Thoracic aorta (tissue), 2 donors: Measurements from ENCODE around the gene GJA5. TPM values are rescaled to one million over a fixed set of nuclear protein-coding genes. Genes with fewer than 3 reads are reported as not detected.
"Not testable (repeated sequence)": the region's sequence is repeated elsewhere in the genome, so short reads cannot be mapped to it uniquely, and the experiment has no call there.

Experiments
- ATAC-seq: fragments of 150-250 bp; one replicate; pipeline ENCODE4 v1.8.0; 2017; ENCODE audit warnings: low read depth; ENCODE audit not compliant: insufficient number of reproducible peaks, low FRiP score
- DNase-seq: peaks from one replicate; pipeline ENCODE4 v3.0.0-alpha.2; 2020; ENCODE audit warnings: low spot score
- H3K27ac ChIP-seq, 2 donors: fragments of 200-600 bp; sonication (generic); 1 replicate in 1 of 2; 2 replicates in 1 of 2; pipeline ENCODE4 v1.5.1; 2016; ENCODE audit warnings: mild to moderate bottlenecking in 2 of 2, moderate library complexity in 2 of 2
- H3K27me3 ChIP-seq: fragments of 200-600 bp; sonication (generic); replicated peaks from 2 replicates; pipeline ENCODE4 v1.6.0; 2016; ENCODE audit warnings: mild to moderate bottlenecking; ENCODE audit not compliant: insufficient read depth
- H3K36me3 ChIP-seq: fragments of 200-600 bp; sonication (generic); one replicate; pipeline ENCODE4 v1.5.1; 2016
- H3K4me1 ChIP-seq, 2 donors: fragments of 200-600 bp; sonication (generic); 1 replicate in 1 of 2; 2 replicates in 1 of 2; pipeline versions ENCODE4 v1.5.1 to v1.6.0; 2016; ENCODE audit warnings: low read depth in 2 of 2, mild to moderate bottlenecking in 1 of 2; ENCODE audit not compliant: control insufficient read depth in 1 of 2
- H3K4me3 ChIP-seq: fragments of 200-600 bp; sonication (generic); 2 replicates; pipeline ENCODE4 v1.5.1; 2016; ENCODE audit warnings: mild to moderate bottlenecking
- H3K9me3 ChIP-seq: fragments of 200-600 bp; sonication (generic); 2 replicates; pipeline ENCODE4 v1.5.1; 2016
- CTCF ChIP-seq: fragments of 200-600 bp; sonication (generic); IDR thresholded peaks from one replicate; pipeline ENCODE4 v1.5.1; 2019; ENCODE audit warnings: antibody characterized with exemption
- total RNA-seq, 2 donors: library from RNA; depleted of rRNA; stranded (reverse); fragments of >200 nt; gene quantifications; one replicate each; pipeline versions ENCODE4 v1.1.0 to v1.2.3, GENCODE V29; 2016

GJA5 gene
- total RNA-seq, 2 donors from 2014 or later = 49.7 to 51.7 TPM

GRCh38 chr1:147735423-147735822, 25.0 kb downstream of the GJA5 start:
- no peak for ATAC-seq

GRCh38 chr1:147734291-147734841, 26.0 kb downstream of the GJA5 start:
- ATAC-seq = not testable (repeated sequence)

More at GRCh38 chr1:147735423-147735822, 25.0 kb downstream of the GJA5 start:
- Histone ChIP-seq H3K36me3 (no peaks in the 10 kb centered on the region), H3K9me3 (no peaks in the 10 kb centered on the region), H3K27ac (no peak overlapping the region), H3K27me3 (no peaks in the 10 kb centered on the region), H3K4me3 (no peak overlapping the region), H3K4me1 (peaks cover 0 to 3% of the 10 kb centered on the region in 2 donors)
- no peak for TF ChIP-seq CTCF
- no peak for DNase-seq

GRCh38 chr1:147729315-147729714, 31.1 kb downstream of the GJA5 start:
- TF ChIP-seq CTCF = no peak
- H3K4me3 ChIP-seq = no peak overlapping the region

More at GRCh38 chr1:147734291-147734841, 26.0 kb downstream of the GJA5 start:
- DNase-seq, H3K4me3 ChIP-seq, H3K4me1 ChIP-seq, H3K27ac ChIP-seq, H3K9me3 ChIP-seq, H3K27me3 ChIP-seq, H3K36me3 ChIP-seq: not testable (repeated sequence)

GRCh38 chr1:147726168-147726567, 34.2 kb downstream of the GJA5 start:
- ATAC-seq (no peak), DNase-seq (no peak)
- no peaks in the 10 kb centered on the region for H3K9me3 ChIP-seq
- no peak overlapping the region for H3K4me3 ChIP-seq
- no peaks in the 10 kb centered on the region for H3K4me1 ChIP-seq
- H3K27me3 ChIP-seq = no peaks in the 10 kb centered on the region
- TF ChIP-seq CTCF = no peak
- H3K36me3 ChIP-seq = no peaks in the 10 kb centered on the region
- H3K27ac ChIP-seq = no peak overlapping the region

More at GRCh38 chr1:147729315-147729714, 31.1 kb downstream of the GJA5 start:
- Histone ChIP-seq H3K27ac (no peak overlapping the region), H3K4me1 (no peaks in the 10 kb centered on the region), H3K36me3 (no peaks in the 10 kb centered on the region), H3K27me3 (no peaks in the 10 kb centered on the region), H3K9me3 (no peaks in the 10 kb centered on the region)
- ATAC-seq = no peak
- no peak for DNase-seq

- Histone ChIP-seq H3K36me3 (no peaks in the 10 kb centered on the region), H3K9me3 (no peaks in the 10 kb centered on the region), H3K4me1 (no peaks in the 10 kb centered on the region), H3K27me3 (no peaks in the 10 kb centered on the region), H3K4me3 (no peak overlapping the region), H3K27ac (no peak overlapping the region)
- DNase-seq (no peak), ATAC-seq (no peak)
- TF ChIP-seq CTCF = no peak
Measured at GRCh38 chr1:147725685-147726084, 34.7 kb downstream of the GJA5 start.
